ENCODE data around the gene SEMA6B.
"Not testable (repeated sequence)": the region's sequence is repeated elsewhere in the genome, so short reads cannot be mapped to it uniquely, and the experiment has no call there.

The SEMA6B gene

DNA sequence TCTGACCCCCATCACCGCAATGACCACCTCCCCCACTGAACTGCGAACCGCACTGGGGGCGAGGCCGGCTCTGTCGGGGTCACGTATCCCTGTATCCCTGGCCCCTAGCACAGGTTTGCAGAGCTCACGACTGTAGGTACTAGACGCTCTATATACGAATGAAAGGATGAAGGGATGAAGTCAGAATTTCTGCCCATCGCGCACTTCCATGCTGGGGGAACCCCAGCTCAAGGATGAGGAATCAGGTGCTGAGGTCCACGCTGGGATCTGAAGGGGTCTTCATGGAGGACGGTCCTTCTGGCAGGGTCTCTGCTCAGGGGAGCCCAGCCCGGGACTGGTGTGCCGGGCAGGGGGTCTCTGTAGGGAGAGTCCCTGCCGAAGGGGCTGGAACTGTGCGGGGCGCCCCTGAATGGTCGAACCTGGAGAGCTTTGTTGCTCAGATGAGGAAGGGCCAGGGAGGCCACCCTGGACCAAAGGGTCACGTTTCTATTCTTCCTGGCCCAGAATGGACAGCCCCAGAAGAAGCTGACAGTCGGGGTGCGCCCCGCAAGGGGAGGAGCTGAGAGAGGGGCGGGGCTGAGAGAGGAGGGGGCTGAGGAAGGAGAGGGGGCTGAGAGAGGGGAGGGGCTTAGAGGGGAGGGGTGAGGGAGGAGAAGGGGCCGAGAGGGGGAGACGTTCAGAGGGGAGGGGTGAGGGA is 37.9 kb upstream of the SEMA6B start:
- no peak overlapping the region for H3K27ac ChIP-seq (ENCODE audit: low read length)
- H3K4me3 ChIP-seq (ENCODE audit: low read depth in 1 of 2, low read length in 2 of 2), result no peak overlapping the region
- H3K27me3 ChIP-seq (ENCODE audit: low read depth, low read length), result peaks cover 25% of the 10 kb centered on the region

GRCh38 chr19:4596033-4596904 is 36.8 kb upstream of the SEMA6B start:
- Histone ChIP-seq H3K27ac (ENCODE audit: low read length) (no peak overlapping the region), H3K27me3 (ENCODE audit: low read depth, low read length) (peaks cover 21% of the 10 kb centered on the region), H3K4me3 (ENCODE audit: low read depth in 1 of 2, low read length in 2 of 2) (no peak overlapping the region), H3K9me3 (ENCODE audit: control insufficient read depth in 1 of 2, low read length in 2 of 2) (no peaks in the 10 kb centered on the region), H3K4me1 (ENCODE audit: control insufficient read depth in 1 of 2, insufficient read depth in 2 of 2, low read length in 2 of 2) (peaks cover 0 to 12% of the 10 kb centered on the region in 2 donors), H3K36me3 (ENCODE audit: control insufficient read depth in 1 of 2, insufficient read depth in 2 of 2, low read length in 2 of 2) (no peaks in the 10 kb centered on the region)

More for the DNA sequence above, 37.9 kb upstream of the SEMA6B start:
- Histone ChIP-seq H3K9me3 (ENCODE audit: control insufficient read depth in 1 of 2, low read length in 2 of 2) (no peaks in the 10 kb centered on the region), H3K36me3 (ENCODE audit: control insufficient read depth in 1 of 2, insufficient read depth in 2 of 2, low read length in 2 of 2) (no peaks in the 10 kb centered on the region), H3K4me1 (ENCODE audit: control insufficient read depth in 1 of 2, insufficient read depth in 2 of 2, low read length in 2 of 2) (peaks cover 0 to 12% of the 10 kb centered on the region in 2 donors)

DNA sequence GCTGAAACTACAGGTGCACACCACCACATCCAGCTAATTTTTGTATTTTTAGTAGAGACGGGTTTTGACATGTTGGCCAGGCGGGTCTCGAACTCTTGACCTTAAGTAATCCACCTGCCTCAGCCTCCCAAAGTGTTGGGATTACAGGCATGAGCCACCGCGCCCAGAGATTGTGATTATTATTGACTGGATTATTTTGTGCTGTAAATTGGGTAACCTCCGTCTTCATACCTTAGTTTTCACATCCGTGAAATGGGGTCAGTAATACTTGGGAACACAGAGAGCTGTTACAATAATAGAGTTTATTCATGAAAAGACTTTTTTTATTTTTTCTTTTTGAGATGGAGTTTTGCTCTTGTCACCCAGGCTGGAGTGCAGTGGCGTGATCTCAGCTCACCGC is 35.7 kb upstream of the SEMA6B start:
- not testable (repeated sequence) for H3K27ac ChIP-seq (ENCODE audit: low read length); H3K4me3 ChIP-seq (ENCODE audit: low read depth in 1 of 2, low read length in 2 of 2); H3K9me3 ChIP-seq (ENCODE audit: control insufficient read depth in 1 of 2, low read length in 2 of 2); H3K36me3 ChIP-seq (ENCODE audit: control insufficient read depth in 1 of 2, insufficient read depth in 2 of 2, low read length in 2 of 2)
- Histone ChIP-seq H3K27me3 (ENCODE audit: low read depth, low read length) (peaks cover 25% of the 10 kb centered on the region), H3K4me1 (ENCODE audit: control insufficient read depth in 1 of 2, insufficient read depth in 2 of 2, low read length in 2 of 2) (peaks cover 0 to 12% of the 10 kb centered on the region in 2 donors)

DNA sequence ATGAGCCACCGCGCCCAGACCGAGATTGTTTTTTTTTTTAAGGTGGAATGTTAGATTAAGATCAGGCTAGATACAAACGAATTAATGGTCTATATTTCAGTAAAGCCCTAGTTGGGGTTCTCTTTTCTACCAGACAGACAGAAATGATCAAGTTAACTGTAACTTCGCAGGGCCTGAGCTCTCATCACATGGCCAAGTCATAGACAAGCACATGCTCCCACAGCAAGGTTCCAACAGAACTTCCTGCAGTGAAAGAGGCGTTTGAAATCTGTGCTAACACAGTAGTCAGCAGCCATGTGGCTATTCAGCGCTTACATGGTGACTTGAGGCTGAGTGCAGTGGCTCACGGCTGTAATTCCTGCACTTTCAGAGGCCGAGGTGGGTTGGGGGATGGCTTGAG is 34.7 kb upstream of the SEMA6B start:
- H3K36me3 ChIP-seq (ENCODE audit: control insufficient read depth in 1 of 2, insufficient read depth in 2 of 2, low read length in 2 of 2), result no peaks in the 10 kb centered on the region
- H3K4me1 ChIP-seq (ENCODE audit: control insufficient read depth in 1 of 2, insufficient read depth in 2 of 2, low read length in 2 of 2), result peaks cover 0 to 12% of the 10 kb centered on the region in 2 donors
- H3K4me3 ChIP-seq (ENCODE audit: low read depth in 1 of 2, low read length in 2 of 2), result no peak overlapping the region
- no peaks in the 10 kb centered on the region for H3K9me3 ChIP-seq (ENCODE audit: control insufficient read depth in 1 of 2, low read length in 2 of 2)
- H3K27me3 ChIP-seq (ENCODE audit: low read depth, low read length), result peaks cover 19% of the 10 kb centered on the region
- no peak overlapping the region for H3K27ac ChIP-seq (ENCODE audit: low read length)

DNA sequence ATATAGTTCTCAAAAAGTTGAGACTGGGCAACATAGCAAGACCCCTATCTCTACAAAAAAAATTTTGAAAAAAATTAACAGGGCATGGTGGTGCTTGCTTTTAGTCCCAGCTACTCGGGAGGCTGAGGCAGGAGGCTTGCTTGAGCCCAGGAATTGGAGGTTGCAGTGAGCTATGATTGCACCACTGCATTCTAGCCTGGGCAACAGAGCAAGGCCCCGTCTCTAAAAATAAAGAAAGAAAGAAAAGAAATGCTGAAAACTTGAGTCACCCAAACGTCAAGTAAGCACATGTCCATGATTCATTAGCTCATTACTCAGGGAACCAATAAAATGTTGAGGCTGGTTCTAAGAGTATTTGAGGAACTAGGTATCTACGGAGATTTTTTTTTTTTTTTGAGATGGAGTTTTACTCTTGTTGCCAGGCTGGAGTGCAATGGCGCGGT is 33.9 kb upstream of the SEMA6B start:
- peaks cover 0 to 10% of the 10 kb centered on the region in 2 donors for H3K4me1 ChIP-seq (ENCODE audit: control insufficient read depth in 1 of 2, insufficient read depth in 2 of 2, low read length in 2 of 2)
- no peaks in the 10 kb centered on the region for H3K9me3 ChIP-seq (ENCODE audit: control insufficient read depth in 1 of 2, low read length in 2 of 2)
- H3K36me3 ChIP-seq (ENCODE audit: control insufficient read depth in 1 of 2, insufficient read depth in 2 of 2, low read length in 2 of 2), result no peaks in the 10 kb centered on the region
- H3K27me3 ChIP-seq (ENCODE audit: low read depth, low read length), result peaks cover 11% of the 10 kb centered on the region
- H3K27ac ChIP-seq (ENCODE audit: low read length), result no peak overlapping the region
- no peak overlapping the region for H3K4me3 ChIP-seq (ENCODE audit: low read depth in 1 of 2, low read length in 2 of 2)

GRCh38 chr19:4592445-4592844 is 33.0 kb upstream of the SEMA6B start:
- Histone ChIP-seq H3K36me3 (ENCODE audit: control insufficient read depth in 1 of 2, insufficient read depth in 2 of 2, low read length in 2 of 2) (no peaks in the 10 kb centered on the region), H3K27ac (ENCODE audit: low read length) (no peak overlapping the region), H3K4me3 (ENCODE audit: low read depth in 1 of 2, low read length in 2 of 2) (no peak overlapping the region), H3K9me3 (ENCODE audit: control insufficient read depth in 1 of 2, low read length in 2 of 2) (no peaks in the 10 kb centered on the region), H3K27me3 (ENCODE audit: low read depth, low read length) (peaks cover 8% of the 10 kb centered on the region), H3K4me1 (ENCODE audit: control insufficient read depth in 1 of 2, insufficient read depth in 2 of 2, low read length in 2 of 2) (peaks cover 0 to 3% of the 10 kb centered on the region in 2 donors)

DNA sequence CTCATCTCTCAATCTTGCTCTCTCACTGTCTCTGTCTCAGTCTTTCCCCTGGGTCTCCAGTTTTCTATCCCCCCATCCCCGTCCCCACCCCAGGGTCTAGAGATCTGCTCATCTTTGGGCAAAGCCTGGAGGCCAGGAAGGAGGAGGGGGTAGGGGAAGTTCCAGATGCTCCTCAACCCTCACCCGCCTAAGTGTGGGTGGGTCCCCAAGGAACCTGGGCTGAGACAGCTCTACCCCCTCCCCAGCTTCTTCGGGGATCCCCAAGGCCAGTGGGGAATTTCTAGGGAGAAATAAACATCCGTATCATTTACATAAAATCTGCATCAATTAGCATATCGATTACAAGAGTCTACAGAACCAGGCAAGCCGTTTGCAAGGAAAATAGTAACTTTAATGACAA is 31.8 kb upstream of the SEMA6B start:
- H3K4me1 ChIP-seq (ENCODE audit: control insufficient read depth in 1 of 2, insufficient read depth in 2 of 2, low read length in 2 of 2), result no peaks in the 10 kb centered on the region
- peaks cover 7% of the 10 kb centered on the region for H3K27me3 ChIP-seq (ENCODE audit: low read depth, low read length)
- no peaks in the 10 kb centered on the region for H3K9me3 ChIP-seq (ENCODE audit: control insufficient read depth in 1 of 2, low read length in 2 of 2)
- no peaks in the 10 kb centered on the region for H3K36me3 ChIP-seq (ENCODE audit: control insufficient read depth in 1 of 2, insufficient read depth in 2 of 2, low read length in 2 of 2)
- no peak overlapping the region for H3K27ac ChIP-seq (ENCODE audit: low read length)
- no peak overlapping the region for H3K4me3 ChIP-seq (ENCODE audit: low read depth in 1 of 2, low read length in 2 of 2)

GRCh38 chr19:4590559-4590958 is 31.1 kb upstream of the SEMA6B start:
- no peaks in the 10 kb centered on the region for H3K4me1 ChIP-seq (ENCODE audit: control insufficient read depth in 1 of 2, insufficient read depth in 2 of 2, low read length in 2 of 2)
- no peak overlapping the region for H3K27ac ChIP-seq (ENCODE audit: low read length)
- no peaks in the 10 kb centered on the region for H3K36me3 ChIP-seq (ENCODE audit: control insufficient read depth in 1 of 2, insufficient read depth in 2 of 2, low read length in 2 of 2)
- H3K4me3 ChIP-seq (ENCODE audit: low read depth in 1 of 2, low read length in 2 of 2), result no peak overlapping the region
- peaks cover 12% of the 10 kb centered on the region for H3K27me3 ChIP-seq (ENCODE audit: low read depth, low read length)
- H3K9me3 ChIP-seq (ENCODE audit: control insufficient read depth in 1 of 2, low read length in 2 of 2), result no peaks in the 10 kb centered on the region

- Histone ChIP-seq H3K4me1 (ENCODE audit: control insufficient read depth in 1 of 2, insufficient read depth in 2 of 2, low read length in 2 of 2) (peaks cover 0 to 3% of the 10 kb centered on the region in 2 donors), H3K27me3 (ENCODE audit: low read depth, low read length) (peaks cover 19% of the 10 kb centered on the region), H3K36me3 (ENCODE audit: control insufficient read depth in 1 of 2, insufficient read depth in 2 of 2, low read length in 2 of 2) (no peaks in the 10 kb centered on the region), H3K4me3 (ENCODE audit: low read depth in 1 of 2, low read length in 2 of 2) (no peak overlapping the region), H3K27ac (ENCODE audit: low read length) (no peak overlapping the region), H3K9me3 (ENCODE audit: control insufficient read depth in 1 of 2, low read length in 2 of 2) (no peaks in the 10 kb centered on the region)
These were observed 30.3 kb upstream of the SEMA6B start for GRCh38 chr19:4589579-4590410.

- Histone ChIP-seq H3K27ac (ENCODE audit: low read length) (no peak overlapping the region), H3K36me3 (ENCODE audit: control insufficient read depth in 1 of 2, insufficient read depth in 2 of 2, low read length in 2 of 2) (no peaks in the 10 kb centered on the region), H3K9me3 (ENCODE audit: control insufficient read depth in 1 of 2, low read length in 2 of 2) (no peaks in the 10 kb centered on the region), H3K4me3 (ENCODE audit: low read depth in 1 of 2, low read length in 2 of 2) (no peak overlapping the region), H3K4me1 (ENCODE audit: control insufficient read depth in 1 of 2, insufficient read depth in 2 of 2, low read length in 2 of 2) (peaks cover 0 to 14% of the 10 kb centered on the region in 2 donors), H3K27me3 (ENCODE audit: low read depth, low read length) (peaks cover 25% of the 10 kb centered on the region)
These were observed 28.8 kb upstream of the SEMA6B start for GRCh38 chr19:4588291-4588761.

- no peak overlapping the region for H3K27ac ChIP-seq (ENCODE audit: low read length)
- H3K4me3 ChIP-seq (ENCODE audit: low read depth in 1 of 2, low read length in 2 of 2), result no peak overlapping the region
- peaks cover 0 to 14% of the 10 kb centered on the region in 2 donors for H3K4me1 ChIP-seq (ENCODE audit: control insufficient read depth in 1 of 2, insufficient read depth in 2 of 2, low read length in 2 of 2)
- H3K27me3 ChIP-seq (ENCODE audit: low read depth, low read length), result peaks cover 25% of the 10 kb centered on the region
- no peaks in the 10 kb centered on the region for H3K9me3 ChIP-seq (ENCODE audit: control insufficient read depth in 1 of 2, low read length in 2 of 2)
- H3K36me3 ChIP-seq (ENCODE audit: control insufficient read depth in 1 of 2, insufficient read depth in 2 of 2, low read length in 2 of 2), result no peaks in the 10 kb centered on the region
These were observed 28.0 kb upstream of the SEMA6B start for GRCh38 chr19:4587527-4587926.

Data from muscle layer of duodenum (tissue), 2 donors.